ENCODE data around the gene OR52E6. TPM values are rescaled to one million over a fixed set of nuclear protein-coding genes. Genes with fewer than 3 reads are reported as not detected.

OR52E6 gene
- not detected for total RNA-seq

DNA sequence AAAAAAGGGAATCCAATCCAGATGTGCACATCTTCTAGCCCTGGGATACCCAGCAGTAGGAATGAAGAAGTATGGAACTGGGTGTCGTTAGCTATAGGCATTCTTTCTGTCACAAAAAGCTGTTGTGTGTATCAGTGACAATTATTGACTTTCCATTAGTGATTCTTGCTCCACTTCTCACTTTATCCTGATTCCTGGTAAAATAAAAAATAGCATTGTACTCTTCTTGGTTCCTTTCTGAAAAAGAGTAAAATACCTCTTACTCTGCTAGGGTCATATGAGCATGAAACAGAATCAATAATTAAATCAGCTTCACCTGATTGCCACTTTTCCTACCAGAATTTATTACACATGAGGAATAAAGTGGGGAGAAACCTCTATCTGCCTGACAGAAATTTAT lies at the start of gene OR52E6:
TSS of gene OR52E6 (minus strand) at position 101 of the 400 bp plus-strand sequence. CDS start at position 101, 0 bp downstream.
- H3K4me1 ChIP-seq: no peaks in the 10 kb centered on the region
- peaks cover 0 to 5% (median 0%) of the 10 kb centered on the region in 3 donors for H3K9me3 ChIP-seq
- H3K4me3 ChIP-seq: no peak within 1 kb of the TSS
- no peak within 1 kb of the TSS for H3K27ac ChIP-seq
- 14 to 80% methylated on average over 1 of the region's 1 CpG for WGBS, 2 donors (ENCODE audit: low coverage in 1 of 2)
- TF ChIP-seq, protein P1, sequence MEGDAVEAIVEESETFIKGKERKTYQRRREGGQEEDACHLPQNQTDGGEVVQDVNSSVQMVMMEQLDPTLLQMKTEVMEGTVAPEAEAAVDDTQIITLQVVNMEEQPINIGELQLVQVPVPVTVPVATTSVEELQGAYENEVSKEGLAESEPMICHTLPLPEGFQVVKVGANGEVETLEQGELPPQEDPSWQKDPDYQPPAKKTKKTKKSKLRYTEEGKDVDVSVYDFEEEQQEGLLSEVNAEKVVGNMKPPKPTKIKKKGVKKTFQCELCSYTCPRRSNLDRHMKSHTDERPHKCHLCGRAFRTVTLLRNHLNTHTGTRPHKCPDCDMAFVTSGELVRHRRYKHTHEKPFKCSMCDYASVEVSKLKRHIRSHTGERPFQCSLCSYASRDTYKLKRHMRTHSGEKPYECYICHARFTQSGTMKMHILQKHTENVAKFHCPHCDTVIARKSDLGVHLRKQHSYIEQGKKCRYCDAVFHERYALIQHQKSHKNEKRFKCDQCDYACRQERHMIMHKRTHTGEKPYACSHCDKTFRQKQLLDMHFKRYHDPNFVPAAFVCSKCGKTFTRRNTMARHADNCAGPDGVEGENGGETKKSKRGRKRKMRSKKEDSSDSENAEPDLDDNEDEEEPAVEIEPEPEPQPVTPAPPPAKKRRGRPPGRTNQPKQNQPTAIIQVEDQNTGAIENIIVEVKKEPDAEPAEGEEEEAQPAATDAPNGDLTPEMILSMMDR (IDR thresholded peaks at IDR 0.05): no peak
- TF ChIP-seq POLR2AphosphoS5 (IDR thresholded peaks at IDR 0.05): no peak
- TF ChIP-seq POLR2A (IDR thresholded peaks at IDR 0.05): no peak
- no peak for TF ChIP-seq EP300 (IDR thresholded peaks at IDR 0.05)
- ATAC-seq: no peak
- no peaks in the 10 kb centered on the region for H3K27me3 ChIP-seq
- H3K36me3 ChIP-seq: no peaks in the 10 kb centered on the region

DNA sequence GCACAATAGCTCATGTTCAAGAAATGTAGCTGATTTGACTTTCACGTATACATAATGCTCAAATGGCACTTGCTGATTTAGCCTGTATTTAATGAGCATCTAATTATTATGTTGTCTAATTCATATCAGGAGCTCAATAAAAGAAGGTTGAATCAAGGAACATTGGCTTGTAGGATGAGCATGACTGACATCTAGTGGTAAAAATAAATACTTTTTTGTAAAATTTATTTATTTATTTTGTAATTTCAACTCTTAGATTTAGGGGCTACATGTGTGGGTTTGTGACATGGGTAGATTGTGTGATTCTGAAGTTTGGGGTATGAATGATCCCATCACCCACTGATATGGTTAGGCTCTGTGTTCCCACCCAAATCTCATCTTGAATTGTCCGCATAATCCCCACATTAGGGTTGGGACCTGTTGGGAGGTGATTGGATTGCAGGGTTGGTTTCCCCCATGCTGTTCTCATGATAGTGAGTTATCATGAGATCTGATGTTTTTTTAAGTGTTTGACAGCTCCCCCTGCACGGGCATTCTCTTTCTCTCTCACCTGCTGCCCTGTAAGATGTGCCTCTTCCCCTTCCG lies 49.6 kb upstream of the OR52E6 start:
- H3K27ac ChIP-seq: no peak overlapping the region
- 52% methylated on average over 3 to 4 of the region's 4 CpGs for WGBS, 2 donors (ENCODE audit: low coverage in 1 of 2)
- H3K4me1 ChIP-seq: no peaks in the 10 kb centered on the region
- H3K27me3 ChIP-seq: no peaks in the 10 kb centered on the region
- H3K36me3 ChIP-seq: no peaks in the 10 kb centered on the region
- ATAC-seq: no peak
- H3K4me3 ChIP-seq: no peak overlapping the region
- TF ChIP-seq, protein P1 (IDR thresholded peaks at IDR 0.05): peak in 1 of 4 experiments; percentile 39
- TF ChIP-seq POLR2AphosphoS5 (IDR thresholded peaks at IDR 0.05): no peak
- H3K9me3 ChIP-seq: no peaks in the 10 kb centered on the region

DNA sequence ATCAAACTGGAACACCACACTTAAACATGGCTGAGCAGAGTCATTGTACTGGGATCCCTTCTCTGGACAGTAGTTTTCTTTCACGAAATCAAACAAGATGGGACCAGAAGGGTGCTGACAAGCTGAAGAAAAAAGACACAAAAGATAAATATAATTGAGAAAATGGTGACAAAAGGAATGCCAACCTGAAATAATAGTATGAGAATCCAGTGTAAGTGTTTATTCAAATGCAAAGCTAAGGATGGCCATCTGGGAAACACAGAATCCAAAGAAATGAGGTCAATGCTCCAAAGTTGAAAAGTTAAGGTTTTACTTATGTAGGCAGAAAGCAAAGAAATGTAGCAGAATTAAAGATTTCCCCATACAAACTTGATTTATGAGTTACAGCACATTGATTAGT lies 46.0 kb upstream of the OR52E6 start:
- Histone ChIP-seq H3K36me3 (no peaks in the 10 kb centered on the region), H3K4me1 (no peaks in the 10 kb centered on the region), H3K27me3 (no peaks in the 10 kb centered on the region), H3K9me3 (no peaks in the 10 kb centered on the region), H3K27ac (no peak overlapping the region), H3K4me3 (no peak overlapping the region)
- no peak for ATAC-seq
- TF ChIP-seq POLR2AphosphoS5 (IDR thresholded peaks at IDR 0.05): no peak
- no peak for TF ChIP-seq POLR2A (IDR thresholded peaks at IDR 0.05)
- TF ChIP-seq, protein P1 (IDR thresholded peaks at IDR 0.05): no peak
- no peak for TF ChIP-seq EP300 (IDR thresholded peaks at IDR 0.05)
- WGBS, 2 donors (ENCODE audit: low coverage in 1 of 2): 60 to 64% methylated on average over 1 of the region's 1 CpG

DNA sequence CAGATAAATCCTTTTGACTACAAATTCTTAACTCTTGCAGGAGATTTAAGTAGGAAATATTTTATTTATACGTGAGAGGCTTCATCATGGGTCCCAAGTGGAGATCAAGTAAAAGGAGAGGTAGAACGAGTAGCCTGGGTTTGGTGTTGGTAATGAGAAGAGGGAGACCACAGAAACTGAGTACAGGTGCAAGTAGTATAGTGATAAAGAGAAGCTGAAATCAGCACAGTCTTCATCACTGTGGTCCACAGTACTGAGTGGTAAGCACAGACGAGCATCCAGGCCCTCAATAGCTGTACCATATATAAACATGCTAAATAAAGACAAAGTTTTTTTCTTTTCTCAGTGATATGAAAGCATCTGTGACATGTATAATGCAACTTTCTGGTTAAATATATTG lies 45.5 kb upstream of the OR52E6 start:
- TF ChIP-seq POLR2AphosphoS5 (IDR thresholded peaks at IDR 0.05) (no peak), EP300 (IDR thresholded peaks at IDR 0.05) (no peak), POLR2A (IDR thresholded peaks at IDR 0.05) (no peak)
- TF ChIP-seq, protein P1 (IDR thresholded peaks at IDR 0.05): no peak
- WGBS, 2 donors (ENCODE audit: low coverage in 1 of 2): 50 to 83% methylated on average over 3 of the region's 3 CpGs
- H3K4me1 ChIP-seq: no peaks in the 10 kb centered on the region
- H3K9me3 ChIP-seq: no peaks in the 10 kb centered on the region
- no peaks in the 10 kb centered on the region for H3K36me3 ChIP-seq
- no peak overlapping the region for H3K27ac ChIP-seq
- H3K27me3 ChIP-seq: no peaks in the 10 kb centered on the region
- ATAC-seq: no peak
- H3K4me3 ChIP-seq: no peak overlapping the region

DNA sequence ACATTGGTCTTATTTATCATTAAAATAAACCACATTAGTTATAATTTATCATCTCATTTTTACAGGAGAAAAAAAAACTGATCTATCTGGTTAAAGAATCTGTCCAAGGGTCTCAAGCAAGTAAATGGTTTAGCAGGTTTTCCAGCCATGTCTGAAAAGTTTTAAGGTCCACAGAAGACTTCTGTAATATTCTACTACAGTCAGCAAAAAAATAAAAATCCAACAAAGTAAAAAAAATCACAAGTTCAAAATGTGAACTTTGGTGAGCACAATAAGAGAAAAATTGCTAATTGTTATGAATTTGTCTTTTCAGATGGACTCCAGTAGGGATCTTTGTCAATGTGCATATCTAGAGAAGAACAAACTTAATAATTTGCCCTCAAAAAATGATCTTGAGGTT lies 40.1 kb upstream of the OR52E6 start:
- Histone ChIP-seq H3K36me3 (no peaks in the 10 kb centered on the region), H3K4me1 (no peaks in the 10 kb centered on the region), H3K4me3 (no peak overlapping the region), H3K27ac (no peak overlapping the region), H3K27me3 (no peaks in the 10 kb centered on the region), H3K9me3 (no peaks in the 10 kb centered on the region)
- TF ChIP-seq, protein P1 (IDR thresholded peaks at IDR 0.05): no peak
- TF ChIP-seq EP300 (IDR thresholded peaks at IDR 0.05) (no peak), POLR2A (IDR thresholded peaks at IDR 0.05) (no peak), POLR2AphosphoS5 (IDR thresholded peaks at IDR 0.05) (no peak)
- ATAC-seq: no peak
